Calu3 (cell line): ENCODE data around the gene PSAPL1. TPM values are rescaled to one million over a fixed set of nuclear protein-coding genes. Genes with fewer than 3 reads are reported as not detected.

ENCODE experiments used
- BruUV-seq: library from RNA; stranded (reverse); fragments of 400-500 nt; replicated peaks from 2 replicates; lab custom pipeline; 2021; lab: Mats Ljungman, UMichigan
- CTCF ChIA-PET: fragments of 300-600 bp; sonication (Branson Sonifier 250); formaldehyde crosslinking; loops from one replicate; lab custom pipeline; 2022; ENCODE audit warnings: antibody characterized with exemption; lab: Charles Lee
- DNase-seq: peaks from one replicate; pipeline ENCODE4 v3.0.0; 2022
- H3K27ac Mint-ChIP-seq: one replicate; pipeline ENCODE4 v1.8.0; 2022; ENCODE audit warnings: mixed read lengths; ENCODE audit not compliant: unreplicated experiment
- H3K27me3 Mint-ChIP-seq: one replicate; pipeline ENCODE4 v1.8.0; 2022; ENCODE audit warnings: mixed read lengths; ENCODE audit not compliant: unreplicated experiment
- H3K36me3 Mint-ChIP-seq: one replicate; pipeline ENCODE4 v1.8.0; 2022; ENCODE audit warnings: mild to moderate bottlenecking, moderate library complexity, mixed read lengths; ENCODE audit not compliant: insufficient read depth, unreplicated experiment
- H3K4me1 Mint-ChIP-seq: one replicate; pipeline ENCODE4 v1.8.0; 2022; ENCODE audit warnings: mild to moderate bottlenecking, low read depth, mixed read lengths; ENCODE audit not compliant: unreplicated experiment
- H3K4me3 Mint-ChIP-seq: one replicate; pipeline ENCODE4 v1.8.0; 2022; ENCODE audit warnings: mild to moderate bottlenecking, low read depth, moderate library complexity, mixed read lengths; ENCODE audit not compliant: unreplicated experiment
- H3K9me3 Mint-ChIP-seq: one replicate; pipeline ENCODE4 v1.8.0; 2022; ENCODE audit warnings: low read depth, mixed read lengths; ENCODE audit not compliant: unreplicated experiment
- CTCF ChIP-seq: fragments of 200-600 bp; IDR thresholded peaks from one replicate; pipeline ENCODE4 v1.8.0; 2022; ENCODE audit warnings: antibody characterized with exemption; ENCODE audit not compliant: unreplicated experiment
- intact Hi-C: fragments of 100-400 bp; cut with micrococcal nuclease; formaldehyde crosslinking; loops from one replicate; pipeline ENCODE4 v1.10.0; 2022; ENCODE audit not compliant: unreplicated experiment
- total RNA-seq: library from RNA; stranded (reverse); gene quantifications from 2 replicates; pipeline ENCODE4 v1.2.3, GENCODE V29; 2022

Gene PSAPL1
- total RNA-seq, 1 experiment from 2014 or later = not detected

- no TSS peak for BruUV-seq
- H3K36me3 Mint-ChIP-seq = no peaks in the 10 kb centered on the region
- no peak for TF ChIP-seq CTCF
- no peak for DNase-seq
- no peaks in the 10 kb centered on the region for H3K9me3 Mint-ChIP-seq
- no peaks in the 10 kb centered on the region for H3K4me1 Mint-ChIP-seq
- CTCF ChIA-PET = no interaction called here
- no peak overlapping the region for H3K27ac Mint-ChIP-seq
- H3K27me3 Mint-ChIP-seq = peaks cover 87% of the 10 kb centered on the region
- intact Hi-C loops = no loop called here
- H3K4me3 Mint-ChIP-seq = no peak overlapping the region
Measured at GRCh38 chr4:7477695-7478094, 43.0 kb upstream of the PSAPL1 start.

- no peak overlapping the region for H3K27ac Mint-ChIP-seq
- no peaks in the 10 kb centered on the region for H3K9me3 Mint-ChIP-seq
- H3K4me1 Mint-ChIP-seq = no peaks in the 10 kb centered on the region
- CTCF ChIA-PET = no interaction called here
- no peak overlapping the region for H3K4me3 Mint-ChIP-seq
- no peak for TF ChIP-seq CTCF
- no peaks in the 10 kb centered on the region for H3K36me3 Mint-ChIP-seq
- DNase-seq = no peak
- H3K27me3 Mint-ChIP-seq = peaks cover 96% of the 10 kb centered on the region
- BruUV-seq = no TSS peak
- intact Hi-C loops = no loop called here
Measured at GRCh38 chr4:7476820-7477219, 42.1 kb upstream of the PSAPL1 start.

GRCh38 chr4:7475207-7475606 is 40.5 kb upstream of the PSAPL1 start:
- H3K27me3 Mint-ChIP-seq = peaks cover 98% of the 10 kb centered on the region
- DNase-seq = no peak

GRCh38 chr4:7474320-7474719 is 39.6 kb upstream of the PSAPL1 start:
- CTCF ChIA-PET = no interaction called here
- TF ChIP-seq CTCF = no peak
- intact Hi-C loops = no loop called here
- DNase-seq = no peak
- no peaks in the 10 kb centered on the region for H3K36me3 Mint-ChIP-seq
- no peaks in the 10 kb centered on the region for H3K9me3 Mint-ChIP-seq
- peaks cover 98% of the 10 kb centered on the region for H3K27me3 Mint-ChIP-seq
- no peak overlapping the region for H3K27ac Mint-ChIP-seq
- no TSS peak for BruUV-seq
- no peak overlapping the region for H3K4me3 Mint-ChIP-seq
- H3K4me1 Mint-ChIP-seq = no peaks in the 10 kb centered on the region

More at GRCh38 chr4:7475207-7475606, 40.5 kb upstream of the PSAPL1 start:
- no peaks in the 10 kb centered on the region for H3K9me3 Mint-ChIP-seq
- TF ChIP-seq CTCF = no peak
- no TSS peak for BruUV-seq
- no peak overlapping the region for H3K4me3 Mint-ChIP-seq
- H3K4me1 Mint-ChIP-seq = no peaks in the 10 kb centered on the region
- H3K27ac Mint-ChIP-seq = no peak overlapping the region
- intact Hi-C loops = no loop called here
- H3K36me3 Mint-ChIP-seq = no peaks in the 10 kb centered on the region
- CTCF ChIA-PET = interaction anchor here (0.7 kb wide), 1 partner anchor 20 kb away, joined by 3 read pairs; no protein-coding TSS in a partner anchor
